Tibial nerve (tissue), 4 donors: ENCODE results near the gene OLA1.

Experiments
- EP300 ChIP-seq, 2 donors: sonication (generic); formaldehyde crosslinking; IDR thresholded peaks; one replicate each; pipeline ENCODE4 v1.6.1; 2017; ENCODE audit warnings: antibody characterized with exemption in 2 of 2, mild to moderate bottlenecking in 1 of 2
- POLR2A ChIP-seq, 2 donors: fragments of 450-650 bp; IDR thresholded peaks; one replicate each; pipeline ENCODE4 v1.6.1; 2017; ENCODE audit warnings: antibody characterized with exemption in 2 of 2, mild to moderate bottlenecking in 2 of 2, moderate library complexity in 2 of 2
- TF ChIP-seq, protein P1 (sequence below), 5 experiments: fragments of 200-600 bp in 3 of 5; fragments of 450-650 bp in 2 of 5; sonication (generic) in 3 of 5; IDR thresholded peaks; one replicate each; pipeline ENCODE4 v1.5.1; 2016 to 2019; ENCODE audit warnings: antibody characterized with exemption in 5 of 5, mild to moderate bottlenecking in 3 of 5, moderate library complexity in 2 of 5

DNA sequence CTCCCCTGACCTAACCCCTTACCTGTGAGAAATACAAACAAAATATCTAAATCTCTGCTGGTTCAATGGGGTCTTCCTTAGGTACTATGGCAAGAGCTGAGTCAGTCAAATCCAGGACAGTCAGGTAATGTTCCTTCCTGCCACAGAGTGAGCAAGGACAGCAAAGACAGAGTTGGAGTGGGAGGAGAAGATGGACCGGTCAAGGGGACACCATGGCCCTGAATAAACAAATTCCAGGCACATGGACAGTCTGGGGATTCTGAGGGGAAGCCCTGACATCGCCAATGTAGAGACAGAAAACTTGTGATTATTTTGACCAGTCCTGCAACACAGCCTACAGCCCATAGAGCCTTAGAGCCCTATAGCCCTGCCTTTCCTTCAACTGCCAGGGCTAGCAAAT lies 42.8 kb downstream of the OLA1 start:
- TF ChIP-seq, protein P1, sequence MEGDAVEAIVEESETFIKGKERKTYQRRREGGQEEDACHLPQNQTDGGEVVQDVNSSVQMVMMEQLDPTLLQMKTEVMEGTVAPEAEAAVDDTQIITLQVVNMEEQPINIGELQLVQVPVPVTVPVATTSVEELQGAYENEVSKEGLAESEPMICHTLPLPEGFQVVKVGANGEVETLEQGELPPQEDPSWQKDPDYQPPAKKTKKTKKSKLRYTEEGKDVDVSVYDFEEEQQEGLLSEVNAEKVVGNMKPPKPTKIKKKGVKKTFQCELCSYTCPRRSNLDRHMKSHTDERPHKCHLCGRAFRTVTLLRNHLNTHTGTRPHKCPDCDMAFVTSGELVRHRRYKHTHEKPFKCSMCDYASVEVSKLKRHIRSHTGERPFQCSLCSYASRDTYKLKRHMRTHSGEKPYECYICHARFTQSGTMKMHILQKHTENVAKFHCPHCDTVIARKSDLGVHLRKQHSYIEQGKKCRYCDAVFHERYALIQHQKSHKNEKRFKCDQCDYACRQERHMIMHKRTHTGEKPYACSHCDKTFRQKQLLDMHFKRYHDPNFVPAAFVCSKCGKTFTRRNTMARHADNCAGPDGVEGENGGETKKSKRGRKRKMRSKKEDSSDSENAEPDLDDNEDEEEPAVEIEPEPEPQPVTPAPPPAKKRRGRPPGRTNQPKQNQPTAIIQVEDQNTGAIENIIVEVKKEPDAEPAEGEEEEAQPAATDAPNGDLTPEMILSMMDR (IDR thresholded peaks at IDR 0.05) = no peak
- TF ChIP-seq POLR2A (IDR thresholded peaks at IDR 0.05) (no peak), EP300 (IDR thresholded peaks at IDR 0.05) (no peak)
